SK-N-SH (cell line): ENCODE measurements around the gene AAGAB. TPM values are rescaled to one million over a fixed set of nuclear protein-coding genes. Genes with fewer than 3 reads are reported as not detected.

ENCODE experiments used
- CTCF ChIA-PET: fragments of 300-600, 350-600 bp; formaldehyde crosslinking; extraction: SDS; loops from one replicate; lab custom pipeline; 2021; lab: Yijun Ruan, JAX
- POLR2A ChIA-PET: fragments of 350-600 bp; sonication (Branson Sonifier 250); formaldehyde crosslinking; extraction: SDS; loops from one replicate; lab custom pipeline; 2020; ENCODE audit warnings: antibody characterized with exemption, inconsistent platforms; lab: Yijun Ruan, JAX
- DNase-seq: peaks from one replicate; pipeline ENCODE4 v3.0.0; 2012
- H2AFZ ChIP-seq: fragments of 200-600 bp; sonication (generic); 2 replicates; pipeline ENCODE4 v1.8.1; 2016; ENCODE audit warnings: antibody characterized with exemption, mild to moderate bottlenecking, low read depth
- H3F3A ChIP-seq: fragments of 200-600 bp; sonication (generic); replicated peaks from 2 replicates; pipeline ENCODE3; 2016; ENCODE audit warnings: antibody characterized with exemption, mild to moderate bottlenecking; ENCODE audit not compliant: insufficient read depth
- H3K27ac ChIP-seq, 2 experiments: fragments of 200-500 bp in 1 of 2; fragments of 200-600 bp in 1 of 2; sonication (Bioruptor generic) in 1 of 2; sonication (generic), shearing (Covaris generic) in 1 of 2; 2 replicates each; pipeline versions ENCODE4 v1.5.1 to v1.6.1; 2014 to 2016; ENCODE audit warnings: low read depth in 2 of 2, inconsistent platforms in 1 of 2, low read length in 1 of 2, mild to moderate bottlenecking in 1 of 2, mixed read lengths in 1 of 2
- H3K27me3 ChIP-seq: fragments of 200-600 bp; sonication (generic), shearing (Covaris generic); 2 replicates; pipeline ENCODE4 v1.6.1; 2016; ENCODE audit warnings: mixed run types; ENCODE audit not compliant: insufficient read depth
- H3K36me3 ChIP-seq, 2 experiments: fragments of 200-500 bp in 1 of 2; fragments of 200-600 bp in 1 of 2; sonication (Bioruptor generic) in 1 of 2; sonication (generic) in 1 of 2; replicated peaks in 1 of 2; 2 replicates each; pipeline versions ENCODE3 to v1.5.1; 2014 to 2016; ENCODE audit warnings: low read length in 1 of 2, mild to moderate bottlenecking in 1 of 2; ENCODE audit not compliant: insufficient read depth in 2 of 2, control insufficient read depth in 1 of 2
- H3K4me1 ChIP-seq, 2 experiments: fragments of 200-500 bp in 1 of 2; fragments of 200-600 bp in 1 of 2; sonication (Bioruptor generic) in 1 of 2; sonication (generic), shearing (Covaris generic) in 1 of 2; 2 replicates each; pipeline versions ENCODE4 v1.5.1 to v1.6.1; 2014 to 2016; ENCODE audit warnings: low read depth in 1 of 2, low read length in 1 of 2, mixed run types in 1 of 2; ENCODE audit not compliant: insufficient read depth in 2 of 2, control insufficient read depth in 1 of 2
- H3K4me2 ChIP-seq: fragments of 200-600 bp; sonication (generic), shearing (Covaris generic); 2 replicates; pipeline ENCODE4 v1.6.1; 2017; ENCODE audit warnings: mixed run types
- H3K4me3 ChIP-seq, 2 experiments: fragments of 200-500 bp in 1 of 2; fragments of 200-600 bp in 1 of 2; sonication (Bioruptor generic) in 1 of 2; sonication (generic), shearing (Covaris generic) in 1 of 2; 2 replicates each; pipeline versions ENCODE4 v1.5.1 to v1.8.1; 2014 to 2016; ENCODE audit warnings: low read depth in 2 of 2, inconsistent platforms in 1 of 2, low read length in 1 of 2, mild to moderate bottlenecking in 1 of 2, mixed read lengths in 1 of 2, moderate library complexity in 1 of 2
- H3K79me2 ChIP-seq: fragments of 200-600 bp; sonication (generic); 2 replicates; pipeline ENCODE4 v1.8.1; 2017; ENCODE audit warnings: mild to moderate bottlenecking; ENCODE audit not compliant: insufficient read depth
- H3K9ac ChIP-seq: fragments of 200-600 bp; sonication (generic); 2 replicates; pipeline ENCODE4 v1.6.1; 2017; ENCODE audit warnings: mixed run types
- H3K9me2 ChIP-seq: fragments of 200-600 bp; sonication (generic); 2 replicates; pipeline ENCODE4 v1.6.1; 2017; ENCODE audit warnings: mixed run types
- H3K9me3 ChIP-seq: fragments of 200-600 bp; sonication (generic); 2 replicates; pipeline ENCODE4 v1.6.1; 2017; ENCODE audit warnings: mixed run types, mild to moderate bottlenecking, moderate library complexity
- H4K20me1 ChIP-seq: fragments of 200-600 bp; sonication (generic); 2 replicates; pipeline ENCODE4 v1.6.1; 2017; ENCODE audit warnings: mild to moderate bottlenecking, mixed run types; ENCODE audit not compliant: insufficient read depth
- CTCF ChIP-seq: fragments of 200-600 bp; sonication (generic); IDR thresholded peaks from 2 replicates; pipeline ENCODE4 v1.6.1; 2017; ENCODE audit warnings: antibody characterized with exemption, mild to moderate bottlenecking, moderate library complexity
- ELF1 ChIP-seq: IDR thresholded peaks from 2 replicates; pipeline ENCODE4 v1.4.0; 2012
- FOXJ3 ChIP-seq: sonication (generic); formaldehyde crosslinking; IDR thresholded peaks from 2 replicates; pipeline ENCODE4 v1.5.1; 2020; ENCODE audit warnings: mild to moderate bottlenecking, missing genetic modification reagents
- FOXM1 ChIP-seq: IDR thresholded peaks from 2 replicates; pipeline ENCODE4 v1.4.0; 2012; ENCODE audit warnings: low read depth, mild to moderate bottlenecking
- GABPA ChIP-seq: IDR thresholded peaks from 2 replicates; pipeline ENCODE4 v1.4.0; 2012; ENCODE audit warnings: low read depth, mild to moderate bottlenecking
- GATA2 ChIP-seq: sonication (generic); formaldehyde crosslinking; IDR thresholded peaks from 2 replicates; pipeline ENCODE4 v1.5.0; 2020; ENCODE audit warnings: mild to moderate bottlenecking, missing genetic modification reagents
- IRF3 ChIP-seq: fragments of 150-350 bp; IDR thresholded peaks from 2 replicates; pipeline ENCODE4 v1.6.1; 2016; ENCODE audit warnings: mild to moderate bottlenecking, low read depth, low read length
- MAX ChIP-seq: IDR thresholded peaks from 2 replicates; pipeline ENCODE4 v1.4.0; 2012; ENCODE audit warnings: low read depth
- MEF2A ChIP-seq: IDR thresholded peaks from 2 replicates; pipeline ENCODE4 v1.4.0; 2012; ENCODE audit warnings: low read depth, borderline replicate concordance
- MXI1 ChIP-seq: IDR thresholded peaks from 2 replicates; pipeline ENCODE4 v1.6.1; 2012; ENCODE audit warnings: mild to moderate bottlenecking, low read depth, low read length, improper control_type of control experiment
- NFIC ChIP-seq: IDR thresholded peaks from 2 replicates; pipeline ENCODE4 v1.4.0; 2012; ENCODE audit warnings: borderline replicate concordance
- PBX3 ChIP-seq: IDR thresholded peaks from 2 replicates; pipeline ENCODE4; 2012
- RAD21 ChIP-seq: IDR thresholded peaks from 2 replicates; pipeline ENCODE4 v1.6.1; 2012; ENCODE audit warnings: mild to moderate bottlenecking, low read length
- RCOR1 ChIP-seq: fragments of 150-350 bp; IDR thresholded peaks from 2 replicates; pipeline ENCODE4 v1.6.1; 2017; ENCODE audit warnings: antibody characterized with exemption, low read length
- RFX5 ChIP-seq: IDR thresholded peaks from 2 replicates; pipeline ENCODE4 v1.6.1; 2012; ENCODE audit warnings: mild to moderate bottlenecking, improper control_type of control experiment, low read length
- RXRA ChIP-seq: IDR thresholded peaks from 2 replicates; pipeline ENCODE4 v1.4.0; 2012; ENCODE audit warnings: low read depth, mild to moderate bottlenecking, borderline replicate concordance
- SIN3A ChIP-seq: IDR thresholded peaks from 2 replicates; pipeline ENCODE4 v1.6.1; 2012; ENCODE audit warnings: low read depth, mild to moderate bottlenecking, low read length, moderate library complexity, borderline replicate concordance
- SMC3 ChIP-seq: IDR thresholded peaks from 2 replicates; pipeline ENCODE4 v1.6.1; 2012; ENCODE audit warnings: low read depth, low read length, improper control_type of control experiment
- TEAD4 ChIP-seq: IDR thresholded peaks from 2 replicates; pipeline ENCODE4 v1.4.0; 2012; ENCODE audit warnings: mild to moderate bottlenecking, borderline replicate concordance; ENCODE audit not compliant: insufficient read depth
- USF1 ChIP-seq: IDR thresholded peaks from 2 replicates; pipeline ENCODE4 v1.4.0; 2012; ENCODE audit warnings: low read depth, borderline replicate concordance
- WGBS: methylation state at CpG from one replicate; pipeline ENCODE4 v1.1.6; 2017; ENCODE audit warnings: low lambda C conversion rate; 5-methylcytosine and 5-hydroxymethylcytosine counted together
- polyA plus RNA-seq, 3 experiments: library from polyadenylated mRNA; depleted of rRNA; stranded (reverse); fragments of >200 nt; gene quantifications; 2 replicates each; pipeline ENCODE4 v1.2.3, GENCODE V29; 2012

The AAGAB gene
- polyA plus RNA-seq, 1 of the 3 experiments (the other 2 are of a cell fraction) = 24.9 TPM

- peaks cover 36 to 45% of the 10 kb centered on the region in 2 experiments for H3K36me3 ChIP-seq
- no peak overlapping the region for H3K4me2 ChIP-seq
- POLR2A ChIA-PET = no interaction called here
- no peaks in the 10 kb centered on the region for H3K79me2 ChIP-seq
- no peaks in the 10 kb centered on the region for H3K9me3 ChIP-seq
- H3K9me2 ChIP-seq = no peaks in the 10 kb centered on the region
- H3K4me1 ChIP-seq = no peaks in the 10 kb centered on the region
- DNase-seq = no peak
- H2AFZ ChIP-seq = no peak overlapping the region
- no peak for TF ChIP-seq RAD21
- no peak for TF ChIP-seq FOXM1
- no peak for TF ChIP-seq ELF1
- no peak for TF ChIP-seq MXI1
- TF ChIP-seq NFIC = no peak
- no peak overlapping the region for H3K9ac ChIP-seq
- 85% methylated on average over 1 of the region's 1 CpG for WGBS
- CTCF ChIA-PET = no interaction called here
- no peaks in the 10 kb centered on the region for H3F3A ChIP-seq
- H3K4me3 ChIP-seq = no peak overlapping the region
- H3K27me3 ChIP-seq = no peaks in the 10 kb centered on the region
- H4K20me1 ChIP-seq = no peaks in the 10 kb centered on the region
- H3K27ac ChIP-seq = no peak overlapping the region
Measured at GRCh38 chr15:67228286-67228685, 26.2 kb downstream of the AAGAB start.

GRCh38 chr15:67227846-67228245 is 26.6 kb downstream of the AAGAB start:
- no peaks in the 10 kb centered on the region for H3K9me3 ChIP-seq
- no peaks in the 10 kb centered on the region for H3K27me3 ChIP-seq
- H3K4me1 ChIP-seq = no peaks in the 10 kb centered on the region
- no peak overlapping the region for H3K4me2 ChIP-seq
- DNase-seq = no peak
- H3K4me3 ChIP-seq = no peak overlapping the region
- TF ChIP-seq RXRA (no peak), SMC3 (no peak), TEAD4 (no peak), SIN3A (no peak), RCOR1 (no peak)
- no peak overlapping the region for H2AFZ ChIP-seq
- no peaks in the 10 kb centered on the region for H3K9me2 ChIP-seq
- H3K36me3 ChIP-seq = peaks cover 32 to 42% of the 10 kb centered on the region in 2 experiments
- no peaks in the 10 kb centered on the region for H3F3A ChIP-seq
- no peaks in the 10 kb centered on the region for H4K20me1 ChIP-seq
- H3K27ac ChIP-seq = no peak overlapping the region
- H3K79me2 ChIP-seq = no peaks in the 10 kb centered on the region
- no peak overlapping the region for H3K9ac ChIP-seq
- 97% methylated on average over 1 of the region's 1 CpG for WGBS
- ChIA-PET CTCF (interaction anchor here (0.8 kb wide), 1 partner anchor 12 kb away, joined by 4 read pairs; no protein-coding TSS in a partner anchor), POLR2A (no interaction called here)

- ChIA-PET POLR2A (no interaction called here), CTCF (interaction anchor here (0.8 kb wide), 1 partner anchor 12 kb away, joined by 4 read pairs; no protein-coding TSS in a partner anchor)
- DNase-seq = no peak
- H3K9me2 ChIP-seq = no peaks in the 10 kb centered on the region
- peaks cover 27 to 39% of the 10 kb centered on the region in 2 experiments for H3K36me3 ChIP-seq
- no peak overlapping the region for H2AFZ ChIP-seq
- H3K4me3 ChIP-seq = no peak overlapping the region
- H3K4me1 ChIP-seq = no peaks in the 10 kb centered on the region
- no peaks in the 10 kb centered on the region for H3K79me2 ChIP-seq
- no peaks in the 10 kb centered on the region for H3K9me3 ChIP-seq
- TF ChIP-seq FOXJ3 = no peak
- no peak for TF ChIP-seq RFX5
- TF ChIP-seq CTCF = no peak
- TF ChIP-seq MEF2A = no peak
- TF ChIP-seq IRF3 = no peak
- TF ChIP-seq MAX = no peak
- no peak for TF ChIP-seq GATA2
- no peak for TF ChIP-seq RCOR1
- TF ChIP-seq PBX3 = no peak
- no peak for TF ChIP-seq GABPA
- TF ChIP-seq SMC3 = no peak
- no peak for TF ChIP-seq USF1
- H3F3A ChIP-seq = no peaks in the 10 kb centered on the region
- no peak overlapping the region for H3K27ac ChIP-seq
- WGBS = 88% methylated on average over 1 of the region's 1 CpG
- H3K9ac ChIP-seq = no peak overlapping the region
- H3K4me2 ChIP-seq = no peak overlapping the region
- no peaks in the 10 kb centered on the region for H4K20me1 ChIP-seq
- H3K27me3 ChIP-seq = no peaks in the 10 kb centered on the region
Measured at GRCh38 chr15:67227431-67227830, 27.0 kb downstream of the AAGAB start.
